ENCODE data around the gene SERINC5.

SERINC5 gene

GRCh38 chr5:80254767-80255430 lies 949 bp downstream of the SERINC5 start:
- DNase-seq (ENCODE audit: low spot score), result peak; percentile 60

GRCh38 chr5:80251636-80252035 lies 4.2 kb downstream of the SERINC5 start:
- DNase-seq (ENCODE audit: low spot score), result no peak

- DNase-seq (ENCODE audit: low spot score), result no peak
These were observed 5.0 kb downstream of the SERINC5 start for GRCh38 chr5:80250801-80251200.

GRCh38 chr5:80249901-80250300 lies 5.9 kb downstream of the SERINC5 start:
- no peak for DNase-seq (ENCODE audit: low spot score)

- DNase-seq (ENCODE audit: low spot score), result no peak
These were observed 7.5 kb downstream of the SERINC5 start for GRCh38 chr5:80248378-80248777.

- peak; percentile 49 for DNase-seq (ENCODE audit: low spot score)
These were observed 8.7 kb downstream of the SERINC5 start for GRCh38 chr5:80246995-80247729.

GRCh38 chr5:80246001-80246758 lies 9.7 kb downstream of the SERINC5 start:
- DNase-seq (ENCODE audit: low spot score), result peak; percentile 33

GRCh38 chr5:80243567-80243966 lies 12.3 kb downstream of the SERINC5 start:
- DNase-seq (ENCODE audit: low spot score), result no peak

GRCh38 chr5:80242849-80243248 lies 13.0 kb downstream of the SERINC5 start:
- DNase-seq (ENCODE audit: low spot score), result no peak

GRCh38 chr5:80240368-80240986 lies 15.4 kb downstream of the SERINC5 start:
- no peak for DNase-seq (ENCODE audit: low spot score)

GRCh38 chr5:80239680-80240367 lies 16.0 kb downstream of the SERINC5 start:
- DNase-seq (ENCODE audit: low spot score), result no peak

- DNase-seq (ENCODE audit: low spot score), result no peak
These were observed 16.8 kb downstream of the SERINC5 start for GRCh38 chr5:80238778-80239679.

GRCh38 chr5:80238097-80238496 lies 17.8 kb downstream of the SERINC5 start:
- no peak for DNase-seq (ENCODE audit: low spot score)

GRCh38 chr5:80237243-80237642 lies 18.6 kb downstream of the SERINC5 start:
- DNase-seq (ENCODE audit: low spot score), result no peak

GRCh38 chr5:80234116-80234948 lies 21.5 kb downstream of the SERINC5 start:
- DNase-seq (ENCODE audit: low spot score), result no peak

GRCh38 chr5:80231693-80232092 lies 24.2 kb downstream of the SERINC5 start:
- DNase-seq (ENCODE audit: low spot score), result no peak

- DNase-seq (ENCODE audit: low spot score), result no peak
These were observed 24.6 kb downstream of the SERINC5 start for GRCh38 chr5:80231243-80231642.

- no peak for DNase-seq (ENCODE audit: low spot score)
These were observed 25.4 kb downstream of the SERINC5 start for GRCh38 chr5:80230269-80230992.

- DNase-seq (ENCODE audit: low spot score), result no peak
These were observed 26.0 kb downstream of the SERINC5 start for GRCh38 chr5:80229902-80230255.
